Panc1 (cell line): ENCODE measurements around the gene INPP5A. TPM values are rescaled to one million over a fixed set of nuclear protein-coding genes. Genes with fewer than 3 reads are reported as not detected.
A peak's percentile ranks its signal among the peaks of the same experiment; 100 is the strongest.

Source experiments
- ATAC-seq: fragments of 200-7000 bp; cut with Tn5 transposase; 2 replicates; pipeline ENCODE4 v1.9.1; 2020; ENCODE audit warnings: mild to moderate bottlenecking, moderate library complexity
- BruUV-seq: library from RNA; stranded (reverse); fragments of 400-500 nt; replicated peaks from 2 replicates; lab custom pipeline; 2021; lab: Mats Ljungman, UMichigan
- CTCF ChIA-PET: fragments of 300-600 bp; sonication (Branson Sonifier 250); formaldehyde crosslinking; loops from one replicate; lab custom pipeline; 2022; ENCODE audit warnings: antibody characterized with exemption; lab: Charles Lee
- POLR2A ChIA-PET: fragments of 300-600 bp; sonication (Branson Sonifier 250); formaldehyde crosslinking; loops from one replicate; lab custom pipeline; 2022; ENCODE audit warnings: antibody characterized with exemption; lab: Charles Lee
- DNase-seq: peaks from one replicate; pipeline ENCODE4 v3.0.0-alpha.2; 2010; ENCODE audit warnings: low read depth, low spot score
- H3K27ac ChIP-seq: 2 replicates; pipeline ENCODE4 v1.5.1; 2011; ENCODE audit warnings: mild to moderate bottlenecking, low read length, inconsistent platforms
- H3K27me3 ChIP-seq: fragments of 200-500 bp; sonication (Bioruptor generic); 2 replicates; pipeline ENCODE4 v1.6.0; 2014; ENCODE audit warnings: low read length, inconsistent platforms; ENCODE audit not compliant: control insufficient read depth, insufficient read depth
- H3K36me3 ChIP-seq: fragments of 200-500 bp; sonication (Bioruptor generic); 2 replicates; pipeline ENCODE4 v1.5.1; 2014; ENCODE audit warnings: inconsistent platforms, mild to moderate bottlenecking, low read length, moderate library complexity; ENCODE audit not compliant: control insufficient read depth, insufficient read depth
- H3K4me1 ChIP-seq: 2 replicates; pipeline ENCODE4 v1.5.1; 2011; ENCODE audit warnings: inconsistent platforms, mild to moderate bottlenecking, low read length, moderate library complexity; ENCODE audit not compliant: control insufficient read depth, insufficient read depth
- H3K4me3 ChIP-seq, 2 experiments: 2 replicates each; pipeline ENCODE4 v1.5.1; 2011 to 2012; ENCODE audit warnings: low read depth in 2 of 2, low read length in 2 of 2, mild to moderate bottlenecking in 2 of 2, inconsistent platforms in 1 of 2, moderate library complexity in 1 of 2
- H3K9me3 ChIP-seq: fragments of 200-500 bp; sonication (Bioruptor generic); 2 replicates; pipeline ENCODE4 v1.5.1; 2014; ENCODE audit warnings: low read depth, mild to moderate bottlenecking, inconsistent platforms, low read length, moderate library complexity; ENCODE audit not compliant: control insufficient read depth, insufficient read depth
- POLR2AphosphoS5 ChIP-seq: IDR thresholded peaks from 2 replicates; pipeline ENCODE4 v1.6.1; 2012; ENCODE audit warnings: mild to moderate bottlenecking, low read depth, low read length, moderate library complexity
- REST ChIP-seq, 2 experiments: IDR thresholded peaks; 2 replicates each; pipeline ENCODE4 v1.6.1; 2011 to 2012; ENCODE audit warnings: low read depth in 2 of 2, control low read depth in 1 of 2, low read length in 1 of 2, mild to moderate bottlenecking in 1 of 2, moderate library complexity in 1 of 2; ENCODE audit not compliant: insufficient read depth in 1 of 2
- SIN3A ChIP-seq: IDR thresholded peaks from 2 replicates; pipeline ENCODE4 v1.6.1; 2012; ENCODE audit warnings: low read depth, mild to moderate bottlenecking, low read length, moderate library complexity, borderline replicate concordance; ENCODE audit not compliant: insufficient read depth
- TCF7L2 ChIP-seq: IDR thresholded peaks from 2 replicates; pipeline ENCODE4 v1.6.1; 2011; ENCODE audit warnings: mild to moderate bottlenecking, low read depth, low read length, inconsistent platforms
- in situ Hi-C: cut with HindIII; loops from 2 replicates; pipeline ENCODE4 v1.10.0; 2016; ENCODE audit warnings: low sequenced_read_pairs, low pct_unique_long_range_greater_than_20kb
- intact Hi-C: fragments of 100-400 bp; cut with micrococcal nuclease; formaldehyde crosslinking; loops from one replicate; pipeline ENCODE4 v1.10.0; 2022; ENCODE audit not compliant: unreplicated experiment
- total RNA-seq: library from RNA; stranded (reverse); gene quantifications from one replicate; pipeline ENCODE4 v1.2.1, GENCODE V29; 2021; ENCODE audit not compliant: unreplicated experiment
- TF ChIP-seq, protein P1 (sequence below): fragments of 450-650 bp; IDR thresholded peaks from 2 replicates; pipeline ENCODE4 v1.5.1; 2017; ENCODE audit warnings: mild to moderate bottlenecking

INPP5A gene
- total RNA-seq, 1 experiment from 2014 or later: 60.0 TPM

GRCh38 chr10:132712743-132713142, 175.2 kb downstream of the INPP5A start:
- no peaks in the 10 kb centered on the region for H3K27me3 ChIP-seq
- no peaks in the 10 kb centered on the region for H3K4me1 ChIP-seq
- ChIA-PET POLR2A (no interaction called here), CTCF (no interaction called here)
- ATAC-seq: no peak
- H3K27ac ChIP-seq: no peak overlapping the region
- BruUV-seq: no TSS peak
- intact Hi-C loops: no loop called here
- in situ Hi-C loops: no loop called here
- H3K9me3 ChIP-seq: no peaks in the 10 kb centered on the region
- DNase-seq: no peak
- TF ChIP-seq SIN3A (no peak), POLR2AphosphoS5 (no peak), REST (IDR thresholded peaks at IDR 0.05; ENCODE audit: insufficient read depth in 1 of 2, low read depth in 2 of 2, low read length in 1 of 2) (no peak), TCF7L2 (no peak)
- TF ChIP-seq, protein P1, sequence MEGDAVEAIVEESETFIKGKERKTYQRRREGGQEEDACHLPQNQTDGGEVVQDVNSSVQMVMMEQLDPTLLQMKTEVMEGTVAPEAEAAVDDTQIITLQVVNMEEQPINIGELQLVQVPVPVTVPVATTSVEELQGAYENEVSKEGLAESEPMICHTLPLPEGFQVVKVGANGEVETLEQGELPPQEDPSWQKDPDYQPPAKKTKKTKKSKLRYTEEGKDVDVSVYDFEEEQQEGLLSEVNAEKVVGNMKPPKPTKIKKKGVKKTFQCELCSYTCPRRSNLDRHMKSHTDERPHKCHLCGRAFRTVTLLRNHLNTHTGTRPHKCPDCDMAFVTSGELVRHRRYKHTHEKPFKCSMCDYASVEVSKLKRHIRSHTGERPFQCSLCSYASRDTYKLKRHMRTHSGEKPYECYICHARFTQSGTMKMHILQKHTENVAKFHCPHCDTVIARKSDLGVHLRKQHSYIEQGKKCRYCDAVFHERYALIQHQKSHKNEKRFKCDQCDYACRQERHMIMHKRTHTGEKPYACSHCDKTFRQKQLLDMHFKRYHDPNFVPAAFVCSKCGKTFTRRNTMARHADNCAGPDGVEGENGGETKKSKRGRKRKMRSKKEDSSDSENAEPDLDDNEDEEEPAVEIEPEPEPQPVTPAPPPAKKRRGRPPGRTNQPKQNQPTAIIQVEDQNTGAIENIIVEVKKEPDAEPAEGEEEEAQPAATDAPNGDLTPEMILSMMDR: no peak
- no peaks in the 10 kb centered on the region; the same call in 1 of the 2 replicates for H3K36me3 ChIP-seq
- no peak overlapping the region for H3K4me3 ChIP-seq

DNA sequence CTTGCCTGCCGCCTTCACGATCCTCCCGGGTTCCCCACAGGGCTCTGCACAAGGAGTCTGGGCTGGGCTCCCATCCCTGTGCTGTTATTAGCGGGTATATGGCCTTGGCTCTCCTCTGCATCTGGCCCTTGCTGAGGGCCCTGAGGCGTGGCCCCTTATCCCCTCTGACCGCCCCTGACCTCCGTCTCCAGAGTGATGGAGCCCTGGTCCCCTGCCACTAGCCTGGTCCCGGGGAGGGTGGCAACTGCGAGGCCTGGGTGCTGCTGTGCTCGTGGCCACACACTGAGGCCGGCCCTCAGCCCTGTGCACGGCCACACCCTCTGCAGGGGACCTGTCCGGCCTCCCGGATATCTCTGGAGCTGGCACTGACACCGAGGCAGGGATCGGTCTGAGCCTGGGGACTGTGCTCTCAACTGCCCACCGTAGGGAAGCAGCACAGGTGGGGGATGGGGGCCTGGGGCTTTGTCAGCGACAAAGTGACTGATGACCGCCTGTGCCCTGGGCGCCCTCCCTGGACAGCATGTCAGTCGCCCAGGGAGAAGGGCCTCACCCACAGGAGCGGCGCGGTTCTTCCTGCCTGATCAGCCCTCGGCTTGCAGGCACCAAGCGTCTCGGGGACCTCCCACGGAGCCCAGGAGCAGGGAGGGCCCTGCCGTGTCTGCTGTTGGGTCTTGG, 176.0 kb downstream of the INPP5A start:
- TF ChIP-seq POLR2AphosphoS5: no peak
- no peak for TF ChIP-seq SIN3A
- no peak for TF ChIP-seq TCF7L2
- in situ Hi-C loops: no loop called here
- ATAC-seq: peak; percentile 15; the same call in 1 of the 2 replicates
- DNase-seq: no peak
- intact Hi-C loops: no loop called here
- H3K9me3 ChIP-seq: no peaks in the 10 kb centered on the region
- no peaks in the 10 kb centered on the region for H3K4me1 ChIP-seq
- BruUV-seq: no TSS peak
- no peak overlapping the region for H3K4me3 ChIP-seq
- H3K27ac ChIP-seq: no peak overlapping the region
- ChIA-PET POLR2A (no interaction called here), CTCF (no interaction called here)
- H3K36me3 ChIP-seq: no peaks in the 10 kb centered on the region; the same call in 1 of the 2 replicates
- H3K27me3 ChIP-seq: no peaks in the 10 kb centered on the region
